NCI-H748 (cell line): ENCODE data around the gene IGFLR1.
"Not testable (repeated sequence)": the region's sequence is repeated elsewhere in the genome, so short reads cannot be mapped to it uniquely, and the experiment has no call there.

Source experiments
- DNase-seq: peaks from one replicate; lab custom pipeline; 2025; ENCODE audit not compliant: unreplicated experiment; lab: John Stamatoyannopoulos, UW

IGFLR1 gene

DNA sequence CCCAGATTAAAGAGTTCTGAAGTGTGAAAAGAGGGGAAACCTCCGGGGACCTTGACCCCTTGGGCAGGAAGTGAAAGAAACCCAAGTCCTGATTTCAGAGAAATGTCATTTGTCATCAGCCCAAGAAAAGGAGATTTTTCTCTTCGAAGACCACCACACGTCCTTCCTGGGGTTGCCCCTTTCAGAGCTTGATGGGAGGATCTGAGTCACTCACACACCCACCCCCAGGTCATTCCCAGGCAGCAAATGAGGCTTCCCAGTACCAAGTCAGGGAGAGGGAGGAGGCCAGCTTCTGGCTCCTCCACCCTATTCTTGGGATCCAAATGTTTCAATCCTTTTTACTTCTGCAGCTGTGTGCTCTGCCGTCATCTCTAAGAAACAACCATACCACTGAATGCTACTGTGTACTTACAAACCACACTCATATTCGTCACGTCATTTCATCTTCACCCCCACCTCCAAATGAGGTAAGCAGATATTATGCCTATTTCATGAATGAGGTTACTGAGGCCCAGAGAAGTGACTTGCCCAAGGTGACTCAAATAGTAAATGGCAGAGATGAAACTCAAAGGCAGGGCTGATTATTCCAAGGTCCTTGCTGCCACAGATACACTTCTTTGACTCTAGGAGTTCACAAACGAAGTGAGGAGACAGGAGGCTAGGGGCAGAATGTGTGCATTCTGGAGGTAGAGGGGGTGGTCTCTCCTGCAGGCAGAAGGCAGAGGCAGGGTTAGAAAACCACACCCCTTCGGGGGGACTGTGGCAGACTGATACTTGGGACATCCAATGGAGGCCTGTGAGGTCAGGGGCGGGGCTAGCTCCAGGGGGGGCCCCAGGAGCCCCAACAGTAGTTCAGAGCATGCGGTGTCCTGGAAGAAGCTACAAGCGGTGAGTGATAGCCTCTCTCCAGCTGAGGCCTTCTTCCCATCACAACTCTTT is 29.4 kb downstream of the IGFLR1 start:
- no peak for DNase-seq

GRCh38 chr19:35710784-35711723 is 31.2 kb downstream of the IGFLR1 start:
- DNase-seq = no peak

DNA sequence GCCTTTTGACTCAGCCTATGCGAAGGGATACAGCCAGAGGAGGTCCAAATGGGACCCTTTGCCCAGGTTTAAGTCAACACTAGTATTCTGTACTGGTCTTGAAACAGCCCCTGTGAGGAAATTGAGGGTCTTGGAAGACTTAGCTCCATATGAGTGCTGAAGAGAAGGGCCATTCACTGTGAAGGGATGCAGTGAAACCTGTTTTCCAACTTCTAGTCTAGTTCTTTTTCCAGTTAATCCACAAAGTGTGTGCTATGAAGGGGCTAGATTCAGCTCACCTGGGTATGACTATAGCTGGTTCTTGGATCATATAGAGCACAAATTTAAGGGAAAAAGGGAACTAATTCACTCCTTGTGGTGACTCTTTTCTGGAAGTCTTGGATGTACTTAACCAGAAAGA is 33.9 kb downstream of the IGFLR1 start:
- no peak for DNase-seq

GRCh38 chr19:35704218-35704617 is 38.0 kb downstream of the IGFLR1 start, which contains the start of gene ZBTB32:
Gene ZBTB32 (plus strand): TSS chr19:35704558. CDS start chr19:35714627, 10,069 bp downstream.
- DNase-seq = no peak

- DNase-seq = no peak
These were observed 38.9 kb downstream of the IGFLR1 start for GRCh38 chr19:35703343-35703742.

DNA sequence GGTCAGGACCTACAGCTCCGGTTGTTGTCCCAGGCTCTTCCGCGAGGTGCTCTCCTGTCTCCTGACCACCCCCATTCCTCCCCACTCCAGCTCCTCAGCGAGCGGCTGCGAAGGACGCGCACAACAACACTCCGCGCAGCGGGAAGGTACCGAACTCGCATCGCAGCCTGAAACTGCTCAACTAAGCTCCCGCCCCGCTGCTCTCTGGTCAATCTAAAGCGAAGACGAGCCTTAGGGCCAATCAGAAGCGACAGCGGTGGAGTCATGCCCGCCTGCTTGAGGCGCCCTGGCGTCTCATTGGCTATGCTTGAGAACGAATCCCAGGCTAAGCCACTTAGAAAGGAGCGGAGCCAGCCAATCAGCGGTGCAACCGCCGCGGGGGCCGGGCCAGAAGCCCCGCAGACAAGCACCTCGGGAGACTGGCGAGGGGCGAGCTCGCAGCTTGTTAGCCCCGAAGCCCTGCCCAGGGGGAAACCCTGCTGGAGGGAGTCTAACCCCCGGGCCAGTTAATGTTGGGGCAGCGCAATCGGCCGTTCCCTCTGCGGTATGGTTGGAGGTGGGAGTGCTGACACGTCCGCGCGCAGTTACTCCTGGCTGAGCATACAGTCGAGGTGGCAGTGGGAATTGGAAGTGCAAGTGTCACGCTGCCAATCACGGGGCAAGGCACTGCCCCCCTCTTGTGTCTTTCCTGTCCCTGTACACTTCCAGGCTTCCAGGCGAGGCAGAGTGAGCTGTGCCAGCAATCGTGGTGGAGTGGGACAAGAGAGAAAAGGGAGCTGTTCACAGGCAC is 39.8 kb downstream of the IGFLR1 start:
- peak; percentile 100 for DNase-seq

- DNase-seq = no peak
These were observed 45.4 kb downstream of the IGFLR1 start for GRCh38 chr19:35696835-35697234.

GRCh38 chr19:35695895-35696422 is 46.3 kb downstream of the IGFLR1 start:
- no peak for DNase-seq

GRCh38 chr19:35693835-35694599 is 48.2 kb downstream of the IGFLR1 start:
- DNase-seq = peak; percentile 92

GRCh38 chr19:35693422-35693821 is 48.8 kb downstream of the IGFLR1 start:
- no peak for DNase-seq

GRCh38 chr19:35692010-35692409 is 50.2 kb downstream of the IGFLR1 start:
- DNase-seq = no peak

DNA sequence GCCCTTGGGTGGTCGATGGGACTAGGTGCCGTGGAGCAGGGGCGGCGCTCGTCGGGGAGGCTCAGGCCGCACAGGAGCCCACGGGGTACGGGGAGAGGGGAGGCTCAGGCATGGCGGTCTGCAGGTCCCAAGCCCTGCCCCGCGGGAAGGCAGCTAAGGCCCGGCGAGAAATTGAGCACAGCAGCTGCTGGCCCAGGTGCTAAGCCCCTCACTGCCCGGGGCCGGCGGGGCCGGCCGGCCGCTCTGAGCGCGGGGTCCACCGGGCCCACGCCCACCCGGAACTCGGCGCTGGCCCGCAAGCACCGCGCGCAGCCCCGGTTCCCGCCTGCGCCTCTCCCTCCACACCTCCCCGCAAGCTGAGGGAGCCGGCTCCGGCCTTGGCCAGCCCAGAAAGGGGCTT is 51.1 kb downstream of the IGFLR1 start:
- not testable (repeated sequence) for DNase-seq

DNA sequence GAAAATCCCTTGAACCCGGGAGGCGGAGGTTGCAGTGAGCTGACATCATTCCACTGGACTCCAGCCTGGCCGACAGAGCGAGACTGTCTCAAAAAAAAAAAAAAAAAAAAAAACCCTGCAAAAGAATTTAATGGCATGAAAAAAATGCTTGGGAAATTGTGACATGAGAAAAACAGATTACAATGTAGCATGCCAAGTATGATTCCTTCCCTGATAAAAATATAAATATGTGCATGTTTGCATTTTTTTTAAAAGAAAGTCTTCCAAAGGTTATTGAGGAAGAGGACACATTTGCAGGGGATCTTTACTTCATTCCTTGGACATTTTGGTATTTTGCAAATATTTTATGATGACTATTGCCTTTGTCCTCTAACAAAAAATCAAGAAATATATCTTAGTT is 52.4 kb downstream of the IGFLR1 start:
- no peak for DNase-seq
